Ishikawa (cell line): Measurements from ENCODE around the gene NCKAP5L.

Experiments
- CEBPB ChIP-seq: IDR thresholded peaks from 2 replicates; pipeline ENCODE4 v1.6.1; 2012
- CREB1 ChIP-seq: IDR thresholded peaks from 2 replicates; pipeline ENCODE4 v1.6.1; 2012; ENCODE audit warnings: low read depth
- EGR1 ChIP-seq: IDR thresholded peaks from 2 replicates; pipeline ENCODE4 v1.6.1; 2012
- EP300 ChIP-seq: IDR thresholded peaks from 2 replicates; pipeline ENCODE4 v1.6.1; 2012; ENCODE audit warnings: borderline replicate concordance
- FOXM1 ChIP-seq: IDR thresholded peaks from 2 replicates; pipeline ENCODE4 v1.6.1; 2012; ENCODE audit warnings: low read depth, borderline replicate concordance
- RAD21 ChIP-seq: IDR thresholded peaks from 2 replicates; pipeline ENCODE4 v1.6.1; 2012; ENCODE audit warnings: low read depth
- TAF1 ChIP-seq: IDR thresholded peaks from 2 replicates; pipeline ENCODE4 v1.6.1; 2012; ENCODE audit warnings: low read depth, mild to moderate bottlenecking
- TEAD4 ChIP-seq: IDR thresholded peaks from 2 replicates; pipeline ENCODE4 v1.6.1; 2012
- YY1 ChIP-seq: IDR thresholded peaks from 2 replicates; pipeline ENCODE4 v1.6.1; 2012; ENCODE audit warnings: low read depth
- ZBTB7A ChIP-seq: IDR thresholded peaks from 2 replicates; pipeline ENCODE4 v1.6.1; 2012; ENCODE audit warnings: low read depth
- TF ChIP-seq, protein P1 (sequence below): IDR thresholded peaks from 2 replicates; pipeline ENCODE4 v1.6.1; 2012; ENCODE audit warnings: low read depth, mild to moderate bottlenecking

DNA sequence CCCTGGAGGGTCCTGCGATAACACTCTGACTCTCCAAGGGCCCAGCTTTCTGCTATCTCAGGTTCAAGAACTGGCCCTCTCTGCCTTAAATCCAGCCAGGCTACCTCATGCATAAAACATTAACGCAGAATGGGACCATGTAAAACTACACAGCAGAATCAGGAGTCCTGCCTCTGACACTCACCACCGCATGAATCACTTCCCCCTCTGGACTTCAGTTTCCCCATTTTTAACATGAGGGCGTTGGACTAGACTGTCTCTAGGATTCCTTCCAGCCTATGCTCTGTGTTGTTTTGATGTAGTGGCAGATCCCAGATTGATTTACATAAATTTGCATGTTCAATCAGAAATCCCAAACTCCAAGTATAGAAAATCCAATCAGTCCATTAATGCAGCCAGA lies 3.3 kb downstream of the NCKAP5L start:
- TF ChIP-seq, protein P1, sequence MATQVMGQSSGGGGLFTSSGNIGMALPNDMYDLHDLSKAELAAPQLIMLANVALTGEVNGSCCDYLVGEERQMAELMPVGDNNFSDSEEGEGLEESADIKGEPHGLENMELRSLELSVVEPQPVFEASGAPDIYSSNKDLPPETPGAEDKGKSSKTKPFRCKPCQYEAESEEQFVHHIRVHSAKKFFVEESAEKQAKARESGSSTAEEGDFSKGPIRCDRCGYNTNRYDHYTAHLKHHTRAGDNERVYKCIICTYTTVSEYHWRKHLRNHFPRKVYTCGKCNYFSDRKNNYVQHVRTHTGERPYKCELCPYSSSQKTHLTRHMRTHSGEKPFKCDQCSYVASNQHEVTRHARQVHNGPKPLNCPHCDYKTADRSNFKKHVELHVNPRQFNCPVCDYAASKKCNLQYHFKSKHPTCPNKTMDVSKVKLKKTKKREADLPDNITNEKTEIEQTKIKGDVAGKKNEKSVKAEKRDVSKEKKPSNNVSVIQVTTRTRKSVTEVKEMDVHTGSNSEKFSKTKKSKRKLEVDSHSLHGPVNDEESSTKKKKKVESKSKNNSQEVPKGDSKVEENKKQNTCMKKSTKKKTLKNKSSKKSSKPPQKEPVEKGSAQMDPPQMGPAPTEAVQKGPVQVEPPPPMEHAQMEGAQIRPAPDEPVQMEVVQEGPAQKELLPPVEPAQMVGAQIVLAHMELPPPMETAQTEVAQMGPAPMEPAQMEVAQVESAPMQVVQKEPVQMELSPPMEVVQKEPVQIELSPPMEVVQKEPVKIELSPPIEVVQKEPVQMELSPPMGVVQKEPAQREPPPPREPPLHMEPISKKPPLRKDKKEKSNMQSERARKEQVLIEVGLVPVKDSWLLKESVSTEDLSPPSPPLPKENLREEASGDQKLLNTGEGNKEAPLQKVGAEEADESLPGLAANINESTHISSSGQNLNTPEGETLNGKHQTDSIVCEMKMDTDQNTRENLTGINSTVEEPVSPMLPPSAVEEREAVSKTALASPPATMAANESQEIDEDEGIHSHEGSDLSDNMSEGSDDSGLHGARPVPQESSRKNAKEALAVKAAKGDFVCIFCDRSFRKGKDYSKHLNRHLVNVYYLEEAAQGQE = no peak
- TF ChIP-seq ZBTB7A (no peak), TAF1 (no peak), YY1 (no peak), EP300 (no peak), RAD21 (no peak), CEBPB (no peak), TEAD4 (no peak), CREB1 (no peak), EGR1 (no peak), FOXM1 (no peak)
